Ovary (tissue), 3 donors: ENCODE measurements around the gene ARNT2.

Source experiments
- CTCF ChIP-seq, 3 donors: fragments of 450-650 bp in 2 of 3; fragments of 200-600 bp in 1 of 3; IDR thresholded peaks; one replicate each; pipeline versions ENCODE4 v1.5.1 to v1.8.0; 2016 to 2022; ENCODE audit warnings: antibody characterized with exemption in 3 of 3, mild to moderate bottlenecking in 1 of 3
- POLR2A ChIP-seq: fragments of 450-650 bp; IDR thresholded peaks from one replicate; pipeline ENCODE4 v1.6.1; 2017; ENCODE audit warnings: antibody characterized with exemption, mild to moderate bottlenecking, moderate library complexity
- donor health status: DM: no; HTN: no; CAD: no.

DNA sequence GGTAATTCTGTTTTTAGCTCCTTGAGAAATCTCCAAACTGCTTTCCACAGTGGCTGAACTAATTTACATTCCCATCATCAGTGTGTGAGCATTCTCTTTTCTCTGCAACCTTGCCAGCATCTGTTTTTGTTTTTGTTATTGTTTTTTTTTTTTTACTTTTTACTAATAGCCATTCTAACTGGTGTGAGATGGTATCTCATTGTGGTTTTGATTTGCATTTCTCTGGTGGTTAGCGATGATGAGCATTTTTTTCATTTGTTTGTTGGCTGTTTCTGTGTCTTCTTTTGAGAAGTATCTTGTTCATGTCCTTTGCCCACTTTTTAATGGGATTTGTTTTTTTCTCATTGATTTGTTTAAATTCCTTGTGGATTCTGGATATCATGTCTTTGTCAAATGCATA is 161.2 kb downstream of the ARNT2 start:
- TF ChIP-seq POLR2A: no peak
- TF ChIP-seq CTCF (IDR thresholded peaks at IDR 0.05): no peak
